ENCODE data around the gene AKT2.

The AKT2 gene

GRCh38 chr19:40247178-40247577 is 38.0 kb downstream of the AKT2 start:
- Histone ChIP-seq H3K9me2 (replicated peaks; ENCODE audit: low read depth, low read length) (no peaks in the 10 kb centered on the region), H3K79me2 (ENCODE audit: insufficient read depth, low read length) (peaks cover 18% of the 10 kb centered on the region; the same call in 1 of the 2 replicates), H3F3A (ENCODE audit: low read depth) (no peaks in the 10 kb centered on the region), H3K4me2 (ENCODE audit: low read depth, low read length, poor library complexity, severe bottlenecking) (no peak overlapping the region), H3K9ac (ENCODE audit: low read depth, low read length, poor library complexity, severe bottlenecking) (no peak overlapping the region), H4K20me1 (ENCODE audit: insufficient read depth, low read length, poor library complexity, severe bottlenecking) (no peaks in the 10 kb centered on the region), H3K4me1 (ENCODE audit: insufficient read depth, low read length, poor library complexity, severe bottlenecking) (no peaks in the 10 kb centered on the region), H3K4me3 (ENCODE audit: low read length, poor library complexity, severe bottlenecking) (no peak overlapping the region), H2AFZ (ENCODE audit: low read length) (no peak overlapping the region), H3K27me3 (ENCODE audit: insufficient read depth, low read length, poor library complexity, severe bottlenecking) (no peaks in the 10 kb centered on the region), H3K36me3 (ENCODE audit: insufficient read depth, low read length) (peaks cover 29% of the 10 kb centered on the region; the same call in 1 of the 2 replicates), H3K9me3 (ENCODE audit: insufficient read depth, low read depth, low read length) (no peaks in the 10 kb centered on the region)
- TF ChIP-seq, protein P1, sequence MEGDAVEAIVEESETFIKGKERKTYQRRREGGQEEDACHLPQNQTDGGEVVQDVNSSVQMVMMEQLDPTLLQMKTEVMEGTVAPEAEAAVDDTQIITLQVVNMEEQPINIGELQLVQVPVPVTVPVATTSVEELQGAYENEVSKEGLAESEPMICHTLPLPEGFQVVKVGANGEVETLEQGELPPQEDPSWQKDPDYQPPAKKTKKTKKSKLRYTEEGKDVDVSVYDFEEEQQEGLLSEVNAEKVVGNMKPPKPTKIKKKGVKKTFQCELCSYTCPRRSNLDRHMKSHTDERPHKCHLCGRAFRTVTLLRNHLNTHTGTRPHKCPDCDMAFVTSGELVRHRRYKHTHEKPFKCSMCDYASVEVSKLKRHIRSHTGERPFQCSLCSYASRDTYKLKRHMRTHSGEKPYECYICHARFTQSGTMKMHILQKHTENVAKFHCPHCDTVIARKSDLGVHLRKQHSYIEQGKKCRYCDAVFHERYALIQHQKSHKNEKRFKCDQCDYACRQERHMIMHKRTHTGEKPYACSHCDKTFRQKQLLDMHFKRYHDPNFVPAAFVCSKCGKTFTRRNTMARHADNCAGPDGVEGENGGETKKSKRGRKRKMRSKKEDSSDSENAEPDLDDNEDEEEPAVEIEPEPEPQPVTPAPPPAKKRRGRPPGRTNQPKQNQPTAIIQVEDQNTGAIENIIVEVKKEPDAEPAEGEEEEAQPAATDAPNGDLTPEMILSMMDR (conservative IDR thresholded peaks at IDR 0.05; ENCODE audit: low read length): no peak
- TF ChIP-seq EZH2phosphoT487 (IDR thresholded peaks at IDR 0.05; ENCODE audit: borderline replicate concordance): no peak

- H3K4me1 ChIP-seq (ENCODE audit: insufficient read depth, low read length, poor library complexity, severe bottlenecking): no peaks in the 10 kb centered on the region
- no peak overlapping the region for H2AFZ ChIP-seq (ENCODE audit: low read length)
- no peaks in the 10 kb centered on the region for H3K9me2 ChIP-seq (replicated peaks; ENCODE audit: low read depth, low read length)
- H3K9me3 ChIP-seq (ENCODE audit: insufficient read depth, low read depth, low read length): no peaks in the 10 kb centered on the region
- peaks cover 28% of the 10 kb centered on the region; the same call in 1 of the 2 replicates for H3K36me3 ChIP-seq (ENCODE audit: insufficient read depth, low read length)
- no peak for TF ChIP-seq EZH2phosphoT487 (IDR thresholded peaks at IDR 0.05; ENCODE audit: borderline replicate concordance)
- TF ChIP-seq, protein P1 (conservative IDR thresholded peaks at IDR 0.05; ENCODE audit: low read length): no peak
- no peak overlapping the region for H3K9ac ChIP-seq (ENCODE audit: low read depth, low read length, poor library complexity, severe bottlenecking)
- no peaks in the 10 kb centered on the region for H3F3A ChIP-seq (ENCODE audit: low read depth)
- no peaks in the 10 kb centered on the region for H3K27me3 ChIP-seq (ENCODE audit: insufficient read depth, low read length, poor library complexity, severe bottlenecking)
- H3K4me3 ChIP-seq (ENCODE audit: low read length, poor library complexity, severe bottlenecking): no peak overlapping the region
- H4K20me1 ChIP-seq (ENCODE audit: insufficient read depth, low read length, poor library complexity, severe bottlenecking): no peaks in the 10 kb centered on the region
- H3K4me2 ChIP-seq (ENCODE audit: low read depth, low read length, poor library complexity, severe bottlenecking): no peak overlapping the region
- peaks cover 14% of the 10 kb centered on the region; the same call in 1 of the 2 replicates for H3K79me2 ChIP-seq (ENCODE audit: insufficient read depth, low read length)
Measured at GRCh38 chr19:40246292-40247073, 38.7 kb downstream of the AKT2 start.

GRCh38 chr19:40245506-40246128 is 39.5 kb downstream of the AKT2 start:
- Histone ChIP-seq H3F3A (ENCODE audit: low read depth) (no peaks in the 10 kb centered on the region), H3K9ac (ENCODE audit: low read depth, low read length, poor library complexity, severe bottlenecking) (no peak overlapping the region)

More at GRCh38 chr19:40245506-40246128, 39.5 kb downstream of the AKT2 start:
- Histone ChIP-seq H3K9me2 (replicated peaks; ENCODE audit: low read depth, low read length) (no peaks in the 10 kb centered on the region), H3K4me2 (ENCODE audit: low read depth, low read length, poor library complexity, severe bottlenecking) (no peak overlapping the region), H3K27me3 (ENCODE audit: insufficient read depth, low read length, poor library complexity, severe bottlenecking) (no peaks in the 10 kb centered on the region), H3K79me2 (ENCODE audit: insufficient read depth, low read length) (peaks cover 14% of the 10 kb centered on the region; the same call in 1 of the 2 replicates), H3K4me3 (ENCODE audit: low read length, poor library complexity, severe bottlenecking) (no peak overlapping the region), H3K36me3 (ENCODE audit: insufficient read depth, low read length) (peaks cover 31% of the 10 kb centered on the region; the same call in 1 of the 2 replicates), H4K20me1 (ENCODE audit: insufficient read depth, low read length, poor library complexity, severe bottlenecking) (no peaks in the 10 kb centered on the region), H2AFZ (ENCODE audit: low read length) (no peak overlapping the region), H3K4me1 (ENCODE audit: insufficient read depth, low read length, poor library complexity, severe bottlenecking) (no peaks in the 10 kb centered on the region), H3K9me3 (ENCODE audit: insufficient read depth, low read depth, low read length) (no peaks in the 10 kb centered on the region)
- TF ChIP-seq, protein P1 (conservative IDR thresholded peaks at IDR 0.05; ENCODE audit: low read length): no peak
- no peak for TF ChIP-seq EZH2phosphoT487 (IDR thresholded peaks at IDR 0.05; ENCODE audit: borderline replicate concordance)

All from Loucy (cell line).